OCI-LY3 (cell line): Measurements from ENCODE around the gene CPXM2.

ENCODE experiments used
- EZH2phosphoT487 ChIP-seq: fragments of 200-600 bp; shearing (Covaris generic); IDR thresholded peaks from 2 replicates; pipeline ENCODE4 v1.6.1; 2018; ENCODE audit warnings: antibody characterized with exemption, mixed run types, low read depth
- TF ChIP-seq, protein P1 (sequence below): fragments of 200-600, 300-600 bp; sonication (generic); IDR thresholded peaks from 2 replicates; pipeline ENCODE4 v1.5.1; 2014; ENCODE audit warnings: antibody characterized with exemption, low read length, low read depth

DNA sequence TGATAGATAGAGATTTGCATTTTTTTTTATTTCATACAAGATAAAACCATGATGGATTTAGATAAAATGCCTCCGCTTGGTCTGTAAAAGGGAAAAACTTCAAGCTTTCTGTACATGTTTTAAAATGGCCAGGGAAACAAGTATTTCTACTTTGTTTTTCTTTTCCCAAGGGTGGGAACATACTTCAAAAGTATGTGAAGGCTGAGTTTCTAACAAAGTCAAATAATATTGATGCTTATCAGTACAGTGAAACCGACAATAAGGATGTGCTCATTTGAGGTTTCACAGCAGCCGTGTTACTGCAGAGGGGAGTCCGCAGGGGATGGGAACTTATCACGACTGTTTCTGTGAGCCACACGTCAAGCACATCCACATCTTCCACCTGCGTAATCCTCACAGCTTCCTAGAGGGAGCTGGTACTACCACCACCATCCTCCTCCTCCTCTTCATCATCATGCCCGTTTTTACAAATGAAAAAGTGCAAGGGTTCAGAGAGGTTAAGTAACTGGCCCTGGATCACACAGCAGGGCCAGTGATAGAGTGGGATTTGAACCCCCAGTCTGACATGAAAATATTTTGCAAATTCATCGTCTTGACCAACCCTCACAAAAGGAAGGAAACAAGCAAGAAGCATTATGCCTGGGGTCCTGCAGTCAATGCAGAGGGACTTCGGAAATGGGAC is 131.1 kb downstream of the CPXM2 start:
- TF ChIP-seq, protein P1, sequence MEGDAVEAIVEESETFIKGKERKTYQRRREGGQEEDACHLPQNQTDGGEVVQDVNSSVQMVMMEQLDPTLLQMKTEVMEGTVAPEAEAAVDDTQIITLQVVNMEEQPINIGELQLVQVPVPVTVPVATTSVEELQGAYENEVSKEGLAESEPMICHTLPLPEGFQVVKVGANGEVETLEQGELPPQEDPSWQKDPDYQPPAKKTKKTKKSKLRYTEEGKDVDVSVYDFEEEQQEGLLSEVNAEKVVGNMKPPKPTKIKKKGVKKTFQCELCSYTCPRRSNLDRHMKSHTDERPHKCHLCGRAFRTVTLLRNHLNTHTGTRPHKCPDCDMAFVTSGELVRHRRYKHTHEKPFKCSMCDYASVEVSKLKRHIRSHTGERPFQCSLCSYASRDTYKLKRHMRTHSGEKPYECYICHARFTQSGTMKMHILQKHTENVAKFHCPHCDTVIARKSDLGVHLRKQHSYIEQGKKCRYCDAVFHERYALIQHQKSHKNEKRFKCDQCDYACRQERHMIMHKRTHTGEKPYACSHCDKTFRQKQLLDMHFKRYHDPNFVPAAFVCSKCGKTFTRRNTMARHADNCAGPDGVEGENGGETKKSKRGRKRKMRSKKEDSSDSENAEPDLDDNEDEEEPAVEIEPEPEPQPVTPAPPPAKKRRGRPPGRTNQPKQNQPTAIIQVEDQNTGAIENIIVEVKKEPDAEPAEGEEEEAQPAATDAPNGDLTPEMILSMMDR, result no peak
- TF ChIP-seq EZH2phosphoT487, result no peak
